Spleen (tissue), 11 donors: ENCODE data around the gene RANBP10. TPM values are rescaled to one million over a fixed set of nuclear protein-coding genes. Genes with fewer than 3 reads are reported as not detected.

Source experiments
- DNase-seq: peaks from one replicate; pipeline ENCODE4 v3.0.0-alpha.2; 2020
- H3K27ac ChIP-seq, 8 donors: fragments of 200-600 bp; sonication (generic) in 7 of 8; 1 replicate in 4 of 8; 2 replicates in 4 of 8; pipeline versions ENCODE4 v1.5.0 to v1.8.0; 2016 to 2021; ENCODE audit warnings: inconsistent platforms in 4 of 8, mild to moderate bottlenecking in 4 of 8, moderate library complexity in 1 of 8
- H3K27me3 ChIP-seq, 7 donors: fragments of 200-600 bp; sonication (generic) in 6 of 7; replicated peaks in 1 of 7; 1 replicate in 4 of 7; 2 replicates in 3 of 7; pipeline versions ENCODE4 v1.5.0 to v1.8.0; 2016 to 2021; ENCODE audit warnings: inconsistent platforms in 3 of 7, mild to moderate bottlenecking in 1 of 7
- H3K36me3 ChIP-seq, 6 donors: fragments of 200-600 bp; sonication (generic) in 5 of 6; 1 replicate in 4 of 6; 2 replicates in 2 of 6; pipeline versions ENCODE4 v1.5.0 to v1.8.0; 2016 to 2021; ENCODE audit warnings: inconsistent platforms in 2 of 6
- H3K4me1 ChIP-seq, 6 donors: fragments of 200-600 bp; sonication (generic) in 5 of 6; 1 replicate in 3 of 6; 2 replicates in 3 of 6; pipeline versions ENCODE4 v1.5.0 to v1.8.0; 2016 to 2021; ENCODE audit warnings: inconsistent platforms in 3 of 6
- H3K4me3 ChIP-seq, 8 donors: fragments of 200-600 bp; sonication (generic) in 7 of 8; 1 replicate in 4 of 8; 2 replicates in 4 of 8; pipeline versions ENCODE4 v1.5.0 to v1.8.0; 2016 to 2021; ENCODE audit warnings: inconsistent platforms in 4 of 8, mild to moderate bottlenecking in 4 of 8, moderate library complexity in 2 of 8
- H3K9me3 ChIP-seq, 8 donors: fragments of 200-600 bp; sonication (generic) in 7 of 8; 1 replicate in 4 of 8; 2 replicates in 4 of 8; pipeline versions ENCODE4 v1.5.0 to v1.8.0; 2016 to 2021; ENCODE audit warnings: inconsistent platforms in 4 of 8
- CTCF ChIP-seq, 11 experiments: fragments of 200-600 bp in 7 of 11; fragments of 450-650 bp in 4 of 11; sonication (generic) in 4 of 11; IDR thresholded peaks in 8 of 11; conservative IDR thresholded peaks in 3 of 11; 1 replicate in 7 of 11; 2 replicates in 4 of 11; pipeline versions ENCODE4 v1.4.0 to v1.8.0; 2016 to 2021; ENCODE audit warnings: antibody characterized with exemption in 11 of 11, inconsistent platforms in 4 of 11, mild to moderate bottlenecking in 1 of 11
- POLR2A ChIP-seq, 3 donors: fragments of 450-650 bp; IDR thresholded peaks; one replicate each; pipeline ENCODE4 v1.5.1; 2017; ENCODE audit warnings: antibody characterized with exemption in 3 of 3, mild to moderate bottlenecking in 1 of 3
- POLR2AphosphoS5 ChIP-seq, 3 donors: sonication (generic); formaldehyde crosslinking; IDR thresholded peaks; one replicate each; pipeline ENCODE4 v1.5.1; 2017; ENCODE audit warnings: antibody characterized with exemption in 3 of 3
- WGBS, 5 donors: extraction: QIAGEN DNeasy Blood & Tissue Kit in 3 of 5; methylation state at CpG; one replicate each; pipeline versions ENCODE4 v1.1.5 to v1.1.7; 2013 to 2018; 5-methylcytosine and 5-hydroxymethylcytosine counted together
- intact Hi-C: fragments of 100-400 bp; cut with DNase I; formaldehyde crosslinking; loops from one replicate; pipeline ENCODE4 v1.15.0; 2023; ENCODE audit warnings: low total_unique reads
- polyA plus RNA-seq, 3 donors: library from polyadenylated mRNA; stranded (reverse); fragments of 200-250 nt; gene quantifications; one replicate each; pipeline ENCODE4 v1.2.1, GENCODE V29; 2013
- total RNA-seq, 7 donors: library from RNA; depleted of rRNA in 3 of 7; stranded (reverse); fragments of >200 nt in 3 of 7; fragmentation: NEBNext Ultra II Directional in 4 of 7; extraction: Animal tissue kit (Norgen Biotek cat#: 25700) in 4 of 7; gene quantifications; one replicate each; pipeline versions ENCODE4 v1.1.0 to v1.2.1, GENCODE V29; 2016 to 2021
- donor health status: healthy with polysubstance abuse.
- donor health status: DM: no; HTN: no; CAD: no; lungs with moderate emphysema.
- donor health status: DM: no; HTN: no; CAD: no.
- donor health status: Bipolar disorder and iron deficiency.
- donor health status: healthy.
- donor health status: DM: no; HTN: no; CAD: no.
- donor health status: DM: yes; HTN: yes; CAD: no.

The RANBP10 gene
- total and polyA plus RNA-seq, 10 donors = 6.6 to 38.6 (median 22.6) TPM

- DNase-seq = no peak
- intact Hi-C loops = no loop called here
- TF ChIP-seq CTCF (IDR thresholded peaks at IDR 0.05 in 8 of 11, conservative IDR thresholded peaks at IDR 0.05 in 3 of 11) (no peak), POLR2A (IDR thresholded peaks at IDR 0.05) (no peak), POLR2AphosphoS5 (IDR thresholded peaks at IDR 0.05) (no peak)
- Histone ChIP-seq H3K36me3 (peaks cover 0 to 20% (median 0%) of the 10 kb centered on the region in 6 donors), H3K4me3 (no peak overlapping the region), H3K4me1 (peaks cover 0 to 36% (median 16%) of the 10 kb centered on the region in 6 donors), H3K27ac (peak overlapping the region in 1 of 8 donors; percentile 1), H3K27me3 (no peaks in the 10 kb centered on the region), H3K9me3 (no peaks in the 10 kb centered on the region)
- 61 to 94% (median 81%) methylated on average over 2 of the region's 2 CpGs for WGBS, 5 donors
Observed at GRCh38 chr16:67708368-67708771, 98.0 kb downstream of the RANBP10 start.

GRCh38 chr16:67707790-67708189, 98.6 kb downstream of the RANBP10 start:
- Histone ChIP-seq H3K4me3 (no peak overlapping the region), H3K27me3 (no peaks in the 10 kb centered on the region), H3K4me1 (peaks cover 0 to 35% (median 15%) of the 10 kb centered on the region in 6 donors), H3K36me3 (peaks cover 0 to 20% (median 0%) of the 10 kb centered on the region in 6 donors), H3K9me3 (no peaks in the 10 kb centered on the region), H3K27ac (no peak overlapping the region)
- TF ChIP-seq CTCF (IDR thresholded peaks at IDR 0.05 in 8 of 11, conservative IDR thresholded peaks at IDR 0.05 in 3 of 11) (no peak), POLR2AphosphoS5 (IDR thresholded peaks at IDR 0.05) (no peak), POLR2A (IDR thresholded peaks at IDR 0.05) (no peak)
- DNase-seq = peak; percentile 25
- intact Hi-C loops = no loop called here
- WGBS, 5 donors = 97 to 100% (median 98%) methylated on average over 5 of the region's 5 CpGs

GRCh38 chr16:67707210-67707609, 99.2 kb downstream of the RANBP10 start:
- Histone ChIP-seq H3K9me3 (no peaks in the 10 kb centered on the region), H3K27ac (no peak overlapping the region), H3K27me3 (no peaks in the 10 kb centered on the region), H3K36me3 (peaks cover 0 to 20% (median 0%) of the 10 kb centered on the region in 6 donors), H3K4me3 (no peak overlapping the region), H3K4me1 (peaks cover 0 to 35% (median 15%) of the 10 kb centered on the region in 6 donors)
- DNase-seq = no peak
- 83 to 99% (median 96%) methylated on average over 4 of the region's 4 CpGs for WGBS, 5 donors
- TF ChIP-seq POLR2A (IDR thresholded peaks at IDR 0.05) (no peak), CTCF (IDR thresholded peaks at IDR 0.05 in 8 of 11, conservative IDR thresholded peaks at IDR 0.05 in 3 of 11) (no peak), POLR2AphosphoS5 (IDR thresholded peaks at IDR 0.05) (no peak)
- intact Hi-C loops = no loop called here

GRCh38 chr16:67704110-67704509, 102.2 kb downstream of the RANBP10 start:
- peaks cover 0 to 29% (median 11%) of the 10 kb centered on the region in 6 donors for H3K4me1 ChIP-seq
- WGBS, 5 donors = 93 to 96% (median 94%) methylated on average over 5 of the region's 5 CpGs
- H3K36me3 ChIP-seq = peaks cover 0 to 21% (median under 1%) of the 10 kb centered on the region in 6 donors
- H3K4me3 ChIP-seq = no peak overlapping the region
- peaks cover 0 to 9% (median 6%) of the 10 kb centered on the region in 8 donors for H3K9me3 ChIP-seq
- H3K27me3 ChIP-seq = no peaks in the 10 kb centered on the region
- intact Hi-C loops = no loop called here
- peak overlapping the region in 1 of 8 donors; percentile 42 for H3K27ac ChIP-seq
- no peak for DNase-seq
- no peak for TF ChIP-seq POLR2AphosphoS5 (IDR thresholded peaks at IDR 0.05)
- no peak for TF ChIP-seq POLR2A (IDR thresholded peaks at IDR 0.05)
